Adrenal gland (tissue), 5 donors: ENCODE data around the gene AGPAT3.

Source experiments
- POLR2A ChIP-seq, 2 donors: fragments of 450-650 bp; IDR thresholded peaks; one replicate each; pipeline ENCODE4 v1.6.1; 2017; ENCODE audit warnings: antibody characterized with exemption in 2 of 2, mild to moderate bottlenecking in 2 of 2, moderate library complexity in 1 of 2
- TF ChIP-seq, protein P1 (sequence below), 6 experiments: fragments of 450-650 bp in 4 of 6; fragments of 200-600 bp in 2 of 6; sonication (generic) in 1 of 6; IDR thresholded peaks; 1 replicate in 5 of 6; 2 replicates in 1 of 6; pipeline versions ENCODE4 v1.5.1 to v1.8.0; 2016 to 2021; ENCODE audit warnings: antibody characterized with exemption in 6 of 6, mild to moderate bottlenecking in 2 of 6, moderate library complexity in 1 of 6
- donor health status: DM: no; HTN: no; CAD: no.

DNA sequence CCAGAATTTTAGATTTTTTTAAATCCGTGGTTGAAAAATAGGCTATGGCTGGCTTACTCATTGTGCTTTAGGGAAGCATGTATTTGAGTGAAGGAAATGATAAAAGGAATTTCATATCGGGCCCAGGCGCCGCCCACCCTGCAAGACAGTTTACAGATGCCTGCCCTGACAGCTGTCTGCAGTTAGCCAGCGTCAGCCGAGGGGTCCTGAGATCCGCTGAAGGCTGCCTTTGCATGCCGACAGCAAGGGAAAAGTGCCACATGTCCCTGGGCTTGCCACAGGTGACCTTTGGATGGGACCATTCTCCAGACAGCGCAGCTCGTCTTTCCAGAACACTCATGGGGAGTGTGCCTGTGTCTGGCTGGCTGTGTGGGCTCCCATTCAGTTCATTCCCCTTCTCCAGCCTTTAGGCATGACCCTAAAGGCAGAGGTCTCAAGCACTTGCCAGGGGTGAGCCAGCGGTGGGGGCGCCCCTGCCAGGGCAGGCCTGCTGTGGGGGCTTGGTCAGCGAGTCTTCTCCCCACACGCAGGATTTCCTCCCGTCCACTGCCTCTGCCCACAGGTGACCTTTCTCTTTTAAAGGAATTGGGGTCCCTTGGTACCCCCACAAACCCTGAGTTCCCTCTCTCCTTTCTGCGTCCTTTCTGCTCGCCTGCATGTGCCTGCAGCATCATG is 101.0 kb downstream of the AGPAT3 start:
- TF ChIP-seq POLR2A (IDR thresholded peaks at IDR 0.05), result no peak
- TF ChIP-seq, protein P1, sequence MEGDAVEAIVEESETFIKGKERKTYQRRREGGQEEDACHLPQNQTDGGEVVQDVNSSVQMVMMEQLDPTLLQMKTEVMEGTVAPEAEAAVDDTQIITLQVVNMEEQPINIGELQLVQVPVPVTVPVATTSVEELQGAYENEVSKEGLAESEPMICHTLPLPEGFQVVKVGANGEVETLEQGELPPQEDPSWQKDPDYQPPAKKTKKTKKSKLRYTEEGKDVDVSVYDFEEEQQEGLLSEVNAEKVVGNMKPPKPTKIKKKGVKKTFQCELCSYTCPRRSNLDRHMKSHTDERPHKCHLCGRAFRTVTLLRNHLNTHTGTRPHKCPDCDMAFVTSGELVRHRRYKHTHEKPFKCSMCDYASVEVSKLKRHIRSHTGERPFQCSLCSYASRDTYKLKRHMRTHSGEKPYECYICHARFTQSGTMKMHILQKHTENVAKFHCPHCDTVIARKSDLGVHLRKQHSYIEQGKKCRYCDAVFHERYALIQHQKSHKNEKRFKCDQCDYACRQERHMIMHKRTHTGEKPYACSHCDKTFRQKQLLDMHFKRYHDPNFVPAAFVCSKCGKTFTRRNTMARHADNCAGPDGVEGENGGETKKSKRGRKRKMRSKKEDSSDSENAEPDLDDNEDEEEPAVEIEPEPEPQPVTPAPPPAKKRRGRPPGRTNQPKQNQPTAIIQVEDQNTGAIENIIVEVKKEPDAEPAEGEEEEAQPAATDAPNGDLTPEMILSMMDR (IDR thresholded peaks at IDR 0.05), result no peak
